Common myeloid progenitor, CD34-positive (primary cell): ENCODE data around the gene PNPLA3.

Source experiments
- CTCF ChIA-PET: fragments of 350-600 bp; sonication (Branson Sonifier 250); formaldehyde crosslinking; loops from one replicate; lab custom pipeline; 2021; ENCODE audit warnings: antibody characterized with exemption; lab: Charles Lee
- POLR2A ChIA-PET: fragments of 350-600 bp; sonication (Branson Sonifier 250); formaldehyde crosslinking; loops from one replicate; lab custom pipeline; 2021; ENCODE audit warnings: antibody characterized with exemption; lab: Charles Lee
- DNase-seq, 3 donors: peaks; one replicate each; pipeline versions ENCODE4 v3.0.0 to v3.0.0-alpha.2; 2013
- H3K27ac ChIP-seq, 2 experiments: 1 replicate in 1 of 2; 2 replicates in 1 of 2; pipeline ENCODE4 v1.7.0; 2013; ENCODE audit warnings: inconsistent platforms in 2 of 2, low read length in 2 of 2, mild to moderate bottlenecking in 2 of 2, low read depth in 1 of 2, moderate library complexity in 1 of 2; ENCODE audit not compliant: severe bottlenecking in 2 of 2, insufficient read depth in 1 of 2, poor library complexity in 1 of 2
- H3K27me3 ChIP-seq, 5 experiments: replicated peaks in 2 of 5; 1 replicate in 3 of 5; 2 replicates in 2 of 5; pipeline versions ENCODE4 v1.6.1 to v1.7.0; 2013; ENCODE audit warnings: low read length in 4 of 5, mild to moderate bottlenecking in 2 of 5, moderate library complexity in 2 of 5, inconsistent platforms in 1 of 5; ENCODE audit not compliant: insufficient read depth in 5 of 5, control insufficient read depth in 4 of 5
- H3K36me3 ChIP-seq, 4 experiments: 1 replicate in 2 of 4; 2 replicates in 2 of 4; pipeline versions ENCODE4 v1.6.1 to v1.7.0; 2013; ENCODE audit warnings: low read length in 3 of 4, control low read depth in 1 of 4, mild to moderate bottlenecking in 1 of 4; ENCODE audit not compliant: control insufficient read depth in 4 of 4, insufficient read depth in 4 of 4
- H3K4me1 ChIP-seq, 4 experiments: 1 replicate in 3 of 4; 2 replicates in 1 of 4; pipeline versions ENCODE4 v1.6.1 to v1.7.1; 2013; ENCODE audit warnings: low read length in 3 of 4, mild to moderate bottlenecking in 3 of 4, control low read depth in 1 of 4, inconsistent platforms in 1 of 4, moderate library complexity in 1 of 4; ENCODE audit not compliant: control insufficient read depth in 4 of 4, insufficient read depth in 4 of 4; ENCODE audit errors: control extremely low read depth in 1 of 4
- H3K4me3 ChIP-seq, 7 experiments: 1 replicate in 4 of 7; 2 replicates in 3 of 7; pipeline versions ENCODE4 v1.5.1 to v1.7.0; 2013; ENCODE audit warnings: mild to moderate bottlenecking in 7 of 7, low read length in 6 of 7, moderate library complexity in 6 of 7, inconsistent platforms in 2 of 7, low read depth in 2 of 7, control low read depth in 1 of 7; ENCODE audit not compliant: insufficient read depth in 4 of 7, control insufficient read depth in 1 of 7; ENCODE audit errors: extremely low read depth in 1 of 7
- H3K9me3 ChIP-seq, 5 experiments: 1 replicate in 4 of 5; 2 replicates in 1 of 5; pipeline versions ENCODE4 v1.6.1 to v1.7.1; 2013; ENCODE audit warnings: low read length in 4 of 5, mild to moderate bottlenecking in 2 of 5, inconsistent platforms in 1 of 5, low read depth in 1 of 5, moderate library complexity in 1 of 5; ENCODE audit not compliant: control insufficient read depth in 4 of 5, insufficient read depth in 2 of 5; ENCODE audit errors: control extremely low read depth in 1 of 5
- WGBS: methylation state at CpG from one replicate; pipeline ENCODE4 v1.1.5; 2013; ENCODE audit not compliant: insufficient coverage; 5-methylcytosine and 5-hydroxymethylcytosine counted together

The PNPLA3 gene

GRCh38 chr22:43880541-43880991 lies 43.0 kb upstream of the PNPLA3 start:
- H3K36me3 ChIP-seq: no peaks in the 10 kb centered on the region
- no peaks in the 10 kb centered on the region for H3K9me3 ChIP-seq
- no peaks in the 10 kb centered on the region for H3K4me1 ChIP-seq
- no peak overlapping the region for H3K27ac ChIP-seq
- no peak for DNase-seq
- ChIA-PET CTCF (interaction anchor here (4.0 kb wide), 1 partner anchor 65 kb away, joined by 22 read pairs; no protein-coding TSS in a partner anchor), POLR2A (no interaction called here)
- WGBS: 95% methylated on average over 15 of the region's 15 CpGs
- H3K4me3 ChIP-seq: no peak overlapping the region
- H3K27me3 ChIP-seq: peaks cover 0 to 13% (median 4%) of the 10 kb centered on the region in 5 experiments

GRCh38 chr22:43881091-43882061 lies 42.2 kb upstream of the PNPLA3 start:
- CTCF ChIA-PET: interaction anchor here (0.5 to 4.0 kb wide), 4 partner anchors 10 to 101 kb away, joined by 3 to 22 read pairs (median 4); partner anchors contain the start of gene PNPLA5
- H3K9me3 ChIP-seq: no peaks in the 10 kb centered on the region
- no peak for DNase-seq
- H3K27me3 ChIP-seq: peaks cover 0 to 9% (median 2%) of the 10 kb centered on the region in 5 experiments
- POLR2A ChIA-PET: no interaction called here
- H3K4me3 ChIP-seq: no peak overlapping the region
- 93% methylated on average over 17 of the region's 19 CpGs for WGBS
- no peak overlapping the region for H3K27ac ChIP-seq
- no peaks in the 10 kb centered on the region for H3K4me1 ChIP-seq
- no peaks in the 10 kb centered on the region for H3K36me3 ChIP-seq

DNA sequence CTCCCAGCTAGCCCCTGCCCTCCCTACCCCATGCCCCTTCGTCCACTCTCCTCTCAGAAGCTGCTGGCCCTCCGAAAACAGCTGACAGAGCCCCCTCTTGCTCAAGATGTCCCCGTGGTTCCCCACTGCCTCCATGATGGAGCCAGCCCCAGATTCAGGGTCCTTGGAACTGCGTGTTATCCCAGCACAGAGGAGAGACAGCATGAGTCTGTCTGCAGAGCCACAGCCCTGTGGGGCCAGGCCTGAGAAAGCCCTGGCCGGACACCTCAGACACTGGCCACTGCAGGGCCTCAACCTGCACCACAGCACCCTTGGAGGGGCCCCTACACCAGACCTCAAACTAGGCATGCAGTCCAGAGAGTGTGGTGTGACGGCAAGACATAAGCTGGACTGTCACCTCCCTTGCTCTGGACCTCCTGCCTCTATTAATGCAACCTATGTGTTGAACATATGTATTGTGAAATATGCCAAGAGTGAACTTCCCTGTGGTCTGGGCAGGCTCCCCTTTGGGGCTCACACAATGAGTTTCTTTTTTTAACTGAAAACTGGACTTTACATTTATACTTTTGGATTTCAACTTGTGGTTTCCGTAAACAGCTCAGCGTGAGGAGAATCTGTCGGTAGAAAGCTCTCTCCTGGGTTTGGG lies 41.4 kb upstream of the PNPLA3 start:
- WGBS: 88% methylated on average over 7 of the region's 9 CpGs
- no peaks in the 10 kb centered on the region for H3K4me1 ChIP-seq
- H3K27me3 ChIP-seq: peaks cover 0 to 9% (median 0%) of the 10 kb centered on the region in 5 experiments
- DNase-seq: no peak
- H3K27ac ChIP-seq: no peak overlapping the region
- H3K36me3 ChIP-seq: no peaks in the 10 kb centered on the region
- no peak overlapping the region for H3K4me3 ChIP-seq
- H3K9me3 ChIP-seq: no peaks in the 10 kb centered on the region
- ChIA-PET POLR2A (interaction anchor here (0.6 kb wide), 1 partner anchor 187 kb away, joined by 3 read pairs; no protein-coding TSS in a partner anchor), CTCF (interaction anchor here (0.5 to 4.0 kb wide), 9 partner anchors 9 to 102 kb away, joined by 3 to 22 read pairs (median 3); partner anchors contain the start of gene PNPLA5)

- CTCF ChIA-PET: interaction anchor here (0.8 to 4.0 kb wide), 8 partner anchors 8 to 62 kb away, joined by 3 to 22 read pairs (median 4); partner anchors contain the start of gene PNPLA5
- Histone ChIP-seq H3K36me3 (no peaks in the 10 kb centered on the region), H3K27me3 (peaks cover 0 to 15% (median 4%) of the 10 kb centered on the region in 5 experiments), H3K27ac (no peak overlapping the region), H3K4me3 (no peak overlapping the region), H3K9me3 (no peaks in the 10 kb centered on the region), H3K4me1 (no peaks in the 10 kb centered on the region)
- DNase-seq: peak; percentile 65 to 76 (median 75)
- WGBS: 38% methylated on average over 10 of the region's 14 CpGs
- POLR2A ChIA-PET: interaction anchor here (0.6 kb wide), 1 partner anchor 186 kb away, joined by 3 read pairs; no protein-coding TSS in a partner anchor
These were observed 40.5 kb upstream of the PNPLA3 start for GRCh38 chr22:43883012-43883661.

GRCh38 chr22:43883719-43884415 lies 39.7 kb upstream of the PNPLA3 start:
- POLR2A ChIA-PET: no interaction called here
- CTCF ChIA-PET: interaction anchor here (1.5 to 4.0 kb wide), 6 partner anchors 22 to 62 kb away, joined by 3 to 22 read pairs (median 6); no protein-coding TSS in a partner anchor
- no peak for DNase-seq
- no peak overlapping the region for H3K27ac ChIP-seq
- H3K36me3 ChIP-seq: no peaks in the 10 kb centered on the region
- no peaks in the 10 kb centered on the region for H3K4me1 ChIP-seq
- peaks cover 0 to 17% (median 4%) of the 10 kb centered on the region in 5 experiments for H3K27me3 ChIP-seq
- no peak overlapping the region for H3K4me3 ChIP-seq
- H3K9me3 ChIP-seq: no peaks in the 10 kb centered on the region
- WGBS: 85% methylated on average over 11 of the region's 17 CpGs
